GM21619 (cell line): ENCODE results near the gene ZNF433.
"Not testable (repeated sequence)": the region's sequence is repeated elsewhere in the genome, so short reads cannot be mapped to it uniquely, and the experiment has no call there.

Experiments
- ATAC-seq: cut with Tn5 transposase; IDR thresholded peaks from one replicate; pipeline ENCODE4 v1.9.1; 2021; ENCODE audit not compliant: unreplicated experiment

The ZNF433 gene

DNA sequence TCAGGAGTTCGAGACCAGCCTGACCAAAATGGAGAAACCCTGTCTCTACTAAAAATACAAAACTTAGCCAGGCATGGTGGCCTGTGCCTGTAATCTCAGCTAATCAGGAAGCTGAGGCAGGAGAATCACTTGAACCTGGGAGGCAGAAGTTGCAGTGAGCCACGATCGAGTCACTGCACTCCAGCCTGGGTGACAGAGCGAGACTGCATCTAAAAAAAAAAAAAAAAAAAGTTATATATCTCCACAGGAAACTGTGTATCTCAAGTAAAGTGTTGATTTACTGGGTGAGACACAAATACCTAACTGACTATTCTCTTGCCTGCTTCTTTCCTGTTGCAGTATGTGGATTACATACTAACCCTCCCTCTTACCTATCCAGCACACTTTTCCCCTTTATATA, 43.6 kb downstream of the ZNF433 start:
- not testable (repeated sequence) for ATAC-seq

DNA sequence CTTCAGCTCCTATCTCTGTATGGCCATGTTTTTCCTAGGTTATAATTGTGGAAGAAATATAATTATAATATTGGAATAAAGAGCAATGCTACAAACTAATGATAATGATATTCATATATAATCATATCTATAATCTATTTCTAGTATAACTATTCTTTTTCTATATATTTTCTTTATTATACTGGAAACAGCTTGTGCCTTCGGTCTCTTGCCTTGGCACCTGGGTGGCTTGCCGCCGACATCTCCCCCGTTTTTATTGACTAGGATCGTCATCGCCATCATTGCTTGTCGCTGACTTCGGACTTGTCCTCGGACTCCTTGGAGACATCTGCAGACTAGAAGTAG, 46.4 kb downstream of the ZNF433 start:
- no peak for ATAC-seq

DNA sequence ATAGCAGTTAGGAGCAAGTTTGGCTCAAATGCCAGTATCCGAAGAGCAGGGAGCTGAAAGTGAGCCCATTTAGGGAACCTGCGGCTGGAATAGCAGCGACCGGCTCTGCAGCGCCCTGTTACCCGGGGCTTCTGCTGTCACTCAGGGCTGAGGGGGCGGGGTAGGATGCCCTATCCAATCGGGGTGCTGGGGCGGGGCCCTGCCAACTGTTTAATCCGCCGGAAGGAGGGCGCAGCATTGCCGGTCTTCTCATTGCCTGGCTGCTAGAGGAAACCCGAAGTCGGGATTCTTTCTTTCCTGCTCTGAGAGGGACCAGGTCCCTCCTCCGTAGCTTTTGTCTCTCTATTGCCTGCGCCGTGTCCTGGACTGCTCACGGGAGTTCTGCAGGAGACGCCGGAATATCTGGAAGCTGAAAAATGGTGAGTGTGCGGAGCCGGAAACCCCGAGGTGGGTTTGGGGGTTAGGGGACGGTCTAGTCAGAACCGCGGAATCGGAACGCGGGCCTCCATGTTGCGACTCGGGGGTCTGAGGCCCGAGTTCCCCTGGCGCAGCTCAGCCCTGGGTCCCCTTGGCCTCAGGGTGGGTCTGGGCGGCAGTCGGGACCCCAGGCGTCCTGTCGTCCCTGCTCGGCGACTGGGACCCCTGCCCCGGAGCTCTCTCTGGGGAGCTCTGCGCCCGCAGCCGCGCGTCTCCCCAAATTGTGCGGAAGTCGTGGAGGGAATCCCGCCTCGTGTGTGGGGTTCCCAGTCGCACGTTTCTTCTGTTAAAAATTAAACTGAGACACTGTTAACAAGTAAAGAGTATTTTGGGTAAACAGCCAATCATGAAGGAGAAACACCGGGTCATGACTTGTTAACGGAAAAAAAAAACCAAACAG, 47.8 kb downstream of the ZNF433 start:
- ATAC-seq = peak; percentile 66

DNA sequence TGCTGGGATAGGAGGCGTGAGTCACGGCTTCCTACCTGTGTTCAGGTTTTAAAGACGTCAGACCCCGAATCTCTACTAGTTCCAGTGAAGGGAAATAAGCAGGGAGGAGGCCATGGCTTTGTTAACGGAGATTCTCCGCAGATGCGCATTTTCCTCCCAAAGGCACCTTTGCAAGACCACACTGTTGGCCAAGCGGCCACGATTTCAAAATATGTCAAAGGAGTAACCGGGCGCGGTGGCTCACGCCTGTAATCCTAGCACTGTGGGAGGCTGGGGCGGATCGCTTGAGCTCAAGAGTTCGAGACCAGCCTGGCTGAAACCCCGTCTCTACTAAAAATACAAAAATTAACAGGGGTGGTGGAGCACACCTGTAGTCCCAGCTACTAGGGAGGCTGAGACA, 48.7 kb downstream of the ZNF433 start:
- no peak for ATAC-seq

DNA sequence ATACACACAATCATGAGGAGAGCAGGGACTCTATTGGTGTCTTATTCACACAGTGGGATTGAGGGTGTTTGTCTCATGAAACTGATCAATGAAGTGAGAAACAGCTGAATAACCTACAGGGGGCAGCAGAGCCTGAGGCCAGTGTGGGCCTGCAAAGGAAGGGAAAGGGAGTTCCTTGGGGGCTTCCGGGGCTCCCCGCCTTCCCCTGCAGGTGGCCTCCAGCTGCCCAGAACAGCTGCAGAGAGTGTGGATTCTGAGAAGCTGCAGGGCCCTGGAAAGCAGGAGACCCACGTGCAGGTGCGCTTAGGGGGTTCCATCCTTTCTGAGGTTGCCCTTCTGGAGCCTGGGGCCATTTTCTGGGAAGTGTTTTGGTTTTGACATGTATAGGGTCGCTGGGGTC, 50.5 kb downstream of the ZNF433 start:
- ATAC-seq = no peak

DNA sequence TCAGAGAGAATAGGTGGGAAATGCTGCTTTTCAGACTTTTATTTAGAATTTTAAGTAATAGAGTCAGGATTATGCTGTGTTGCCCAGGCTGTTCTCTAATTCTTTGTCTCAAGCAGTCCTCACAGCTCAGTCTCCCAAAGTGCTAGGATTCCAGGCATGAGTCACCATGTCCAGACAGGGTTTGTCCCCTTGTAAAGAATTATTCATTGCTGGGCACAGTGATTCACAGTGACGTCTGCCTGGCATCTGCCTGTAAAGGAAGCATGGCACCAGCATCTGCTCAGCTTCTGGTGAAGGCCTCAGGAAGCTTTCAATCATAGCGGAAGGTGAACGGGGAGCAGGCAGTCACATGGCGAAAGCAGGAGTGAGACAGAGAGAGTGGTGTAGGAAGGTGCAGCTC, 53.0 kb downstream of the ZNF433 start:
- ATAC-seq = no peak

DNA sequence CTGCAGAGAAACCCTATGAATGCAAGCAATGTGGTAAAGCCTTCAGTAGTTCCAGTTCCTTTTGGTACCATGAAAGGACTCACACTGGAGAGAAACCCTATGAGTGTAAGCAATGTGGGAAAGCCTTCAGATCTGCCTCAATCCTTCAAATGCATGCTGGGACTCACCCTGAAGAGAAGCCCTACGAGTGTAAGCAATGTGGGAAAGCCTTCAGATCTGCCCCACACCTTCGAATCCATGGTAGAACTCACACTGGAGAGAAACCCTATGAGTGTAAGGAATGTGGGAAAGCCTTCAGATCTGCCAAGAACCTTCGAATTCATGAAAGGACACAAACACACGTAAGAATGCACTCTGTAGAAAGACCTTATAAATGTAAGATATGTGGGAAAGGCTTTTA, 56.0 kb downstream of the ZNF433 start:
- no peak for ATAC-seq

DNA sequence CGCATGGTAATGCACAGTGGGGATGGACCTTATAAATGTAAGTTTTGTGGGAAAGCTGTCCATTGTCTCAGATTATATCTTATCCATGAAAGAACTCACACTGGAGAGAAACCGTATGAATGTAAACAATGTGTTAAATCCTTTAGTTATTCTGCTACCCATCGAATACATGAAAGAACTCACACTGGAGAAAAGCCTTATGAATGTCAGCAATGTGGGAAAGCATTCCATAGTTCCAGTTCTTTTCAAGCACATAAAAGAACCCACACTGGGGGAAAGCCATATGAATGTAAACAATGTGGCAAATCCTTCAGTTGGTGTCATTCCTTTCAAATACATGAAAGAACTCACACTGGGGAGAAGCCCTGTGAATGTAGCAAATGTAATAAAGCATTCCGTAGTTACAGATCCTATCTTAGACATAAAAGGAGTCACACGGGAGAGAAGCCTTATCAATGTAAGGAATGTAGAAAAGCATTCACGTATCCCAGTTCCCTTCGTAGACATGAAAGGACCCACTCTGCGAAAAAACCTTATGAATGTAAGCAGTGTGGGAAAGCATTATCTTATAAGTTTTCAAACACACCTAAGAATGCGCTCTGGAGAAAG, 56.9 kb downstream of the ZNF433 start:
- ATAC-seq = no peak

DNA sequence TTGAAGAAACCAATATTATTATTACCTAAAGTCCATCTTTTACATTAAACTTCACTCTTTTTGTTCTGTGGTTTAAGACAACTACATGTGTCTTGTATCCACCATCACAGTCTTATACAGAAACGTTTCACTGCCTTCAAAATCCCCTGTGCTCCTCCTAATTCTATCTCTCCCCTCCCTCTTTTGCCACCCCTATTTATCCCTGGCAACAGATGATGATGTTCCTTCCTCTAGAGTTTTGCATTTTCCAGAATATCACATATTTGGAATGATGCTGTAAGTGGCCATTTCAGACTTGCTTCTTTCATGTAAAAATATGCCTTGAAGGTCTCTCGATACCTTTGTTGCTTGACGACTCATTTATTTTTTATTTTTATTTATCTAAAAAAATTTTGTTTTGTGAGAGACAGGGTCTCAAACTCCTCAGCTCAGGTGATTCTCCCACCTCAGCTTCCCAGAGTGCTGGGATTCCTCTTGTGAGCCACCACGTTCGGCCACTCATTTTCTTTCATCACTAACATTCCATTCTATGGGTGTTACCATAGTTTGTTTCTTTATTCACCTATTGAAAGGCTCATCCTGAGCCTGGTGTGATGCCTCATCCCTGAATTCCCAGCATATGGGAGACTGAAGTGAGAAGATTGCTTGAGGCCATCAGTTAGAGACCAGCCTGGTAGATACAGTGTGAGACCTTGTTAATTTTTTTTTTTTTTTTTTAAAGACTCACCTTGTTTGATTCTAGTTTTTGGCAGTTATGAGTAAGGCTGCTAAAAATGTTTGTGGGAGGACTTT, 62.3 kb downstream of the ZNF433 start:
- ATAC-seq = no peak

DNA sequence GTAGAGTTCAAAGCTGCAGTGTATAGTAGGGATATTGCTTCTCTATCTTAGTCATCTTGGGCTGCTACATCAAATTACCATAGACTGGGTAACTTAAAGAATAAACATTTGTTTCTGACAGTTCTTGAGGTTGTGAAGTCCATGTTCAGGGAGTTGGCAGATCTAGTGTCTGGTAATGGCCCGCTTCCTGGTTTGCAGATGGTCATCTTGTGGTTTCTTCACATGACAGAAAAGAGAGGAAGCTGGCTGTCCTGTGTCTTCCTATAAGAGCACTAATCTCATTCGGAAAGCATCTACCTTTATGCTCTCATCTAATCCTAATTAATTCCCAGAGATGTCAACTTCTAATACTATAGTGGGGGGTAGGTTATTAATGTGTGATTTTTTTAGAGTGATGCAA, 64.4 kb downstream of the ZNF433 start:
- no peak for ATAC-seq

DNA sequence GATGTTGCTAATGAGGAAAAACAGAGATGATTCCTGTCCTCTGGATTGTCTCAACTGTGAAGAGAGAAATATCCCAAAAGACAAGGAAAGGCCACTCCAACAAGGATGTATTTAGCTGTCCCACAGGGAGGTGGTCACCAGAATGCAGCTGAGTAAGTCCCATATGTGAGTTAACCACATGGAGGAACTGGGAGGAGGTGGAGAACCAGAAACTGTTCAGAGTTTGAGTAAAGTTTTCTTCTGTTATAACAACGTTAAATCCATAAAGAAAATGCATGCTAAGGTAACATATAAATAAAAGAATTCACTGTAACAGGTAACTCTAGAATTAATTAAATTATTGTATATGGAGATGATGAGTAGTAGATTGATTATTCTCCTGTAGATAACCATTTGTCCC, 65.3 kb downstream of the ZNF433 start:
- no peak for ATAC-seq

DNA sequence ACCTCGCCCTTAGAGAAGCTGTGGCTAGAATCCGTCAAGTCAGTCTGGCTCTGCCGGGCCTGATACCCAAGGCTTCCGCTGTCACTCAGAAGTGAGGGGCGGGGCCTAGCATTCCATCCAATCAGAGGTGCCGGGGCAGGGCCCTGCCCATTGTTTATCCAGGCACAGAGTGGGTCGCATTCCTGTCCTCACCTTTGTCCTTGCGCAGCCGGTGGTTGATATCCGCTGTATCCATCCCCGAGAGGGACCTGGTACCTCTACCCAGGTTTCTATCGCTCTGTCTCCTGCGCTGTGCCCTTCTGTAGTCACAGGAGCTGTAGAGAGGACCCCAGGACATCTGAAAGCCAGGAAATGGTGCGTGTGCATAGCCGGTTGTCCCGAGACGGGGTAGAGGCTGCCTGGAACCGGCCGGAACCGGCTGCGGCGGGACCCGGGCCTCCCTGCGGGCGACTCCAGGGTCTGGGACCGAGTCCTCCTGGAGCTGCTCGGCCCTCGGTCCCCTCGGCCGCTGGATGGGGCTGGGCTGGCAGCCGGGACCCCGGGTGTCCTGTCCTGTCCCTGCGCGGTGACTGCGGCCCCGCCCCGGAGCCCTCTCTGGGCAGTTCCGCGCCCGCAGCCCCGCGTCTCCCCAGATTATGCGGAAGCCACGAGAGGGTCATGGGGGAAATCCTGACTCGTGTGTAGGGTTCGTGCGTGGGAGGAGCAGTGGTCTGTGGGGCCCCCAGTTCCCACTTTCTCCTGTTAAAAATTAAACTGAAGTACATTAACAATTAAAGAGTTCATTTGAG, 70.4 kb downstream of the ZNF433 start, which contains the start of gene ZNF763:
TSS of gene ZNF763 (plus strand) at position 183 of the 788 bp plus-strand sequence. CDS start at position 352, 169 bp downstream.
- ATAC-seq = peak; percentile 90
